Mononuclear cell (primary cell): ENCODE measurements around the gene DUS1L. TPM values are rescaled to one million over a fixed set of nuclear protein-coding genes. Genes with fewer than 3 reads are reported as not detected.

Source experiments
- H3K27me3 ChIP-seq: 2 replicates; pipeline ENCODE4 v1.6.0; 2011; ENCODE audit warnings: low read length, control low read depth; ENCODE audit not compliant: insufficient read depth
- H3K4me1 ChIP-seq: 2 replicates; pipeline ENCODE4 v1.5.1; 2011; ENCODE audit warnings: mild to moderate bottlenecking, low read length, control low read depth; ENCODE audit not compliant: insufficient read depth
- H3K4me3 ChIP-seq: 2 replicates; pipeline ENCODE4 v1.5.1; 2011; ENCODE audit warnings: mild to moderate bottlenecking, low read length, moderate library complexity
- H3K9me3 ChIP-seq: 2 replicates; pipeline ENCODE4 v1.5.1; 2011; ENCODE audit warnings: low read depth, mild to moderate bottlenecking, control low read depth, low read length
- total RNA-seq: library from RNA; depleted of rRNA; stranded (reverse); fragments of >200 nt; gene quantifications from one replicate; pipeline ENCODE4 v1.2.3, GENCODE V29; 2012

Gene DUS1L
- total RNA-seq, 1 donor = 73.6 TPM

GRCh38 chr17:82085931-82086764 is 20.5 kb upstream of the DUS1L start:
- Histone ChIP-seq H3K27me3 (no peaks in the 10 kb centered on the region), H3K9me3 (no peaks in the 10 kb centered on the region), H3K4me3 (no peak overlapping the region), H3K4me1 (no peaks in the 10 kb centered on the region)

GRCh38 chr17:82085031-82085861 is 19.6 kb upstream of the DUS1L start:
- no peaks in the 10 kb centered on the region for H3K9me3 ChIP-seq
- no peaks in the 10 kb centered on the region for H3K4me1 ChIP-seq
- no peak overlapping the region for H3K4me3 ChIP-seq
- no peaks in the 10 kb centered on the region for H3K27me3 ChIP-seq

- H3K4me1 ChIP-seq = no peaks in the 10 kb centered on the region
- H3K9me3 ChIP-seq = no peaks in the 10 kb centered on the region
- H3K27me3 ChIP-seq = no peaks in the 10 kb centered on the region
- no peak overlapping the region for H3K4me3 ChIP-seq
Observed at GRCh38 chr17:82084373-82085030, 18.9 kb upstream of the DUS1L start.

GRCh38 chr17:82083533-82084359 is 18.1 kb upstream of the DUS1L start:
- Histone ChIP-seq H3K9me3 (no peaks in the 10 kb centered on the region), H3K4me1 (no peaks in the 10 kb centered on the region), H3K4me3 (no peak overlapping the region), H3K27me3 (no peaks in the 10 kb centered on the region)

GRCh38 chr17:82083009-82083408 is 17.4 kb upstream of the DUS1L start:
- no peaks in the 10 kb centered on the region for H3K27me3 ChIP-seq
- H3K9me3 ChIP-seq = no peaks in the 10 kb centered on the region
- no peak overlapping the region for H3K4me3 ChIP-seq
- no peaks in the 10 kb centered on the region for H3K4me1 ChIP-seq

GRCh38 chr17:82082456-82082855 is 16.9 kb upstream of the DUS1L start:
- no peak overlapping the region for H3K4me3 ChIP-seq
- no peaks in the 10 kb centered on the region for H3K27me3 ChIP-seq
- no peaks in the 10 kb centered on the region for H3K4me1 ChIP-seq

GRCh38 chr17:82081966-82082365 is 16.4 kb upstream of the DUS1L start:
- H3K4me3 ChIP-seq = no peak overlapping the region
- no peaks in the 10 kb centered on the region for H3K9me3 ChIP-seq
- no peaks in the 10 kb centered on the region for H3K27me3 ChIP-seq
- no peaks in the 10 kb centered on the region for H3K4me1 ChIP-seq

More at GRCh38 chr17:82082456-82082855, 16.9 kb upstream of the DUS1L start:
- no peaks in the 10 kb centered on the region for H3K9me3 ChIP-seq

- no peaks in the 10 kb centered on the region for H3K27me3 ChIP-seq
Observed at GRCh38 chr17:82081546-82081945, 15.9 kb upstream of the DUS1L start.

GRCh38 chr17:82080789-82081464 is 15.3 kb upstream of the DUS1L start:
- no peaks in the 10 kb centered on the region for H3K9me3 ChIP-seq
- no peaks in the 10 kb centered on the region for H3K27me3 ChIP-seq
- H3K4me1 ChIP-seq = no peaks in the 10 kb centered on the region
- no peak overlapping the region for H3K4me3 ChIP-seq

More at GRCh38 chr17:82081546-82081945, 15.9 kb upstream of the DUS1L start:
- H3K4me3 ChIP-seq = no peak overlapping the region
- no peaks in the 10 kb centered on the region for H3K9me3 ChIP-seq
- no peaks in the 10 kb centered on the region for H3K4me1 ChIP-seq

GRCh38 chr17:82080048-82080788 is 14.6 kb upstream of the DUS1L start:
- Histone ChIP-seq H3K4me1 (no peaks in the 10 kb centered on the region), H3K27me3 (no peaks in the 10 kb centered on the region), H3K9me3 (no peaks in the 10 kb centered on the region), H3K4me3 (no peak overlapping the region)

- Histone ChIP-seq H3K9me3 (no peaks in the 10 kb centered on the region), H3K4me1 (no peaks in the 10 kb centered on the region), H3K4me3 (no peak overlapping the region), H3K27me3 (no peaks in the 10 kb centered on the region)
Observed at GRCh38 chr17:82079001-82079677, 13.5 kb upstream of the DUS1L start.

GRCh38 chr17:82078433-82078832 is 12.8 kb upstream of the DUS1L start:
- Histone ChIP-seq H3K27me3 (no peaks in the 10 kb centered on the region), H3K4me1 (no peaks in the 10 kb centered on the region), H3K4me3 (no peak overlapping the region), H3K9me3 (no peaks in the 10 kb centered on the region)
